GM18861 (cell line): Measurements from ENCODE around the gene IGSF6.
"Not testable (repeated sequence)": the region's sequence is repeated elsewhere in the genome, so short reads cannot be mapped to it uniquely, and the experiment has no call there.

Source experiments
- ATAC-seq: cut with Tn5 transposase; IDR thresholded peaks from one replicate; pipeline ENCODE4 v1.9.1; 2021; ENCODE audit not compliant: unreplicated experiment

Gene IGSF6

GRCh38 chr16:21652453-21652852 lies at the start of gene IGSF6:
Gene IGSF6 (minus strand): TSS chr16:21652608. CDS start chr16:21652598, 10 bp downstream.
- no peak for ATAC-seq

- ATAC-seq, result no peak
Observed at GRCh38 chr16:21701271-21701670, 48.9 kb upstream of the IGSF6 start.

GRCh38 chr16:21698169-21699032 lies 46.0 kb upstream of the IGSF6 start:
- no peak for ATAC-seq

GRCh38 chr16:21697032-21697431 lies 44.6 kb upstream of the IGSF6 start:
- ATAC-seq, result no peak

GRCh38 chr16:21694609-21695008 lies 42.2 kb upstream of the IGSF6 start:
- ATAC-seq, result no peak

- ATAC-seq, result not testable (repeated sequence)
Observed at GRCh38 chr16:21690967-21691366, 38.6 kb upstream of the IGSF6 start.

GRCh38 chr16:21689107-21689506 lies 36.7 kb upstream of the IGSF6 start:
- no peak for ATAC-seq

- ATAC-seq, result no peak
Observed at GRCh38 chr16:21685034-21685455, 32.6 kb upstream of the IGSF6 start.

GRCh38 chr16:21684199-21684598 lies 31.8 kb upstream of the IGSF6 start:
- no peak for ATAC-seq

GRCh38 chr16:21683184-21683583 lies 30.8 kb upstream of the IGSF6 start:
- no peak for ATAC-seq

GRCh38 chr16:21680714-21681113 lies 28.3 kb upstream of the IGSF6 start:
- ATAC-seq, result not testable (repeated sequence)

GRCh38 chr16:21674456-21674855 lies 22.0 kb upstream of the IGSF6 start:
- ATAC-seq, result not testable (repeated sequence)

- ATAC-seq, result no peak
Observed at GRCh38 chr16:21673469-21673868, 21.1 kb upstream of the IGSF6 start.

GRCh38 chr16:21667575-21667974 lies 15.2 kb upstream of the IGSF6 start:
- ATAC-seq, result no peak

- no peak for ATAC-seq
Observed at GRCh38 chr16:21666772-21667171, 14.4 kb upstream of the IGSF6 start.

GRCh38 chr16:21664801-21665492 lies 12.5 kb upstream of the IGSF6 start:
- ATAC-seq, result no peak

- no peak for ATAC-seq
Observed at GRCh38 chr16:21663889-21664647, 11.7 kb upstream of the IGSF6 start, which contains the start of gene OTOA. Gene OTOA (plus strand): TSS chr16:21663968. CDS start chr16:21678515, 14,547 bp downstream.

- ATAC-seq, result no peak
Observed at GRCh38 chr16:21659124-21659523, 6.7 kb upstream of the IGSF6 start.

GRCh38 chr16:21656795-21657768 lies 4.7 kb upstream of the IGSF6 start:
- no peak for ATAC-seq

- no peak for ATAC-seq
Observed at GRCh38 chr16:21654881-21655280, 2.5 kb upstream of the IGSF6 start.
